Measurements from ENCODE around the gene CDH1. TPM values are rescaled to one million over a fixed set of nuclear protein-coding genes. Genes with fewer than 3 reads are reported as not detected.

Gene CDH1
- total RNA-seq, 2 donors from 2014 or later, result 118 to 123 TPM

DNA sequence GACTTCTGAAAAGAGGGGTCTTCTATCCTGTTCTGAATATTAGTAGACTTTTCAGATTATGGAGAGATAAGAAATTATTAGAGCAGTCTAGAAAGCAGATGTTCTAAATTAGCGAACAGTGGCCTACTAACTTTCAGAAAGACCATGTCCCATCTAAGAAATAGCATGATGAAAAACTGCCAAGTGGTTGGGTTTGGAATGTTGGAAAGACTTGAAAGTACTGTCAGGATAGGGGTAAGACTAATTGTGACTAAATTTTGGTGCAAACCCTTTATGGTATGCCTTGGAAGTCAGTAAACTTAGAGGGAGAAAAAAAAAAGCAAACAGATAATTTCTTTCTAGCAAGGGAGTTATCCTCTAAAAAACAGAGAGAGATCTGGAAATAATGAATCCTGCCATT, 147.3 kb downstream of the CDH1 start:
- Mint-ChIP-seq H3K27me3 (ENCODE audit: insufficient read depth) (no peaks in the 10 kb centered on the region), H3K27ac (no peak overlapping the region), H3K36me3 (ENCODE audit: low read depth) (peaks cover 16% of the 10 kb centered on the region), H3K9me3 (no peaks in the 10 kb centered on the region), H3K4me3 (no peak overlapping the region), H3K4me1 (peaks cover 8% of the 10 kb centered on the region)
- no peaks in the 10 kb centered on the region for H3K27me3 ChIP-seq (ENCODE audit: control insufficient read depth, insufficient read depth, low read length, poor library complexity, severe bottlenecking)
- TF ChIP-seq, protein P1, sequence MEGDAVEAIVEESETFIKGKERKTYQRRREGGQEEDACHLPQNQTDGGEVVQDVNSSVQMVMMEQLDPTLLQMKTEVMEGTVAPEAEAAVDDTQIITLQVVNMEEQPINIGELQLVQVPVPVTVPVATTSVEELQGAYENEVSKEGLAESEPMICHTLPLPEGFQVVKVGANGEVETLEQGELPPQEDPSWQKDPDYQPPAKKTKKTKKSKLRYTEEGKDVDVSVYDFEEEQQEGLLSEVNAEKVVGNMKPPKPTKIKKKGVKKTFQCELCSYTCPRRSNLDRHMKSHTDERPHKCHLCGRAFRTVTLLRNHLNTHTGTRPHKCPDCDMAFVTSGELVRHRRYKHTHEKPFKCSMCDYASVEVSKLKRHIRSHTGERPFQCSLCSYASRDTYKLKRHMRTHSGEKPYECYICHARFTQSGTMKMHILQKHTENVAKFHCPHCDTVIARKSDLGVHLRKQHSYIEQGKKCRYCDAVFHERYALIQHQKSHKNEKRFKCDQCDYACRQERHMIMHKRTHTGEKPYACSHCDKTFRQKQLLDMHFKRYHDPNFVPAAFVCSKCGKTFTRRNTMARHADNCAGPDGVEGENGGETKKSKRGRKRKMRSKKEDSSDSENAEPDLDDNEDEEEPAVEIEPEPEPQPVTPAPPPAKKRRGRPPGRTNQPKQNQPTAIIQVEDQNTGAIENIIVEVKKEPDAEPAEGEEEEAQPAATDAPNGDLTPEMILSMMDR (conservative IDR thresholded peaks at IDR 0.05), result no peak
- H3K4me3 ChIP-seq (ENCODE audit: low read length), result no peak overlapping the region
- DNase-seq, result no peak
- H3K9ac ChIP-seq (ENCODE audit: extremely low read depth, low read length, poor library complexity, severe bottlenecking), result no peak overlapping the region
- no peaks in the 10 kb centered on the region for H3K4me1 ChIP-seq (ENCODE audit: control insufficient read depth, insufficient read depth, low read length)
- H3K36me3 ChIP-seq (ENCODE audit: control insufficient read depth, insufficient read depth, low read length), result no peaks in the 10 kb centered on the region
- H3K27ac ChIP-seq (ENCODE audit: low read depth, low read length), result no peak overlapping the region
- 86% methylated on average over 1 of the region's 1 CpG; no CpG with 5 or more reads in 1 of the 2 experiments for WGBS, 2 experiments (ENCODE audit: insufficient coverage in 1 of 2, insufficient read length in 1 of 2)
- no peaks in the 10 kb centered on the region for H3K9me3 ChIP-seq (ENCODE audit: control insufficient read depth, low read length)

Other genes with a start within 250 kb of the CDH1 start
- 10 to 100 TPM; 20.4 to 33.2 TPM for gene ZFP90, start 198.0 kb upstream of the CDH1 start, total RNA-seq
- 10 to 100 TPM; 79.6 to 88.1 TPM for gene CDH3, start 92.0 kb upstream of the CDH1 start, total RNA-seq
- gene TANGO6, start 106.2 kb downstream of the CDH1 start, total RNA-seq, result 10 to 100 TPM in 1 of 2 donors, 1 to 10 TPM in 1; 9.6 to 15.3 TPM

Measured in endodermal cell (in vitro differentiated cells).